ENCODE measurements around the gene NXPE2. TPM values are rescaled to one million over a fixed set of nuclear protein-coding genes. Genes with fewer than 3 reads are reported as not detected.

Gene NXPE2
- total and polyA plus RNA-seq, 9 donors, result 0.10 to 1.5 (median 0.52) TPM

DNA sequence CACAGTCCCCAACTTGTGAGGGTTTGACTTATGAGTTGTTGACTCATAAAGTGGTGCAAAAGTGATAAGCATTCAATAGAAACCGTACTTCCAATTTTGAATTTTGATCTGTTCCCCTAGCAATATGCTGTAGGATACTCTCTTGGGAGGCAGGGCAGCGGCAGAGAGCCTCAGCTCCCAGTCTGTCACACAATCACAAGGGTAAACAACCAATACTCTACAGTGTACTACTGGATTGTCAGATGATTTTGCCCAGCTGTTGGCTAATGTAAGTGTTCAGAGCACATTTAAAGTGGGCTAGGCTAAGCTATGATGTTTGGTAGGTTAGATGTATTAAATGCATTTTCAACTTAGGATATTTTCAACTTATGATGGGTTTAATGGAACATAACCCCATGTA is 13.7 kb upstream of the NXPE2 start:
- Histone ChIP-seq H3K27me3 (no peaks in the 10 kb centered on the region), H3K4me1 (ENCODE audit: insufficient read depth) (no peaks in the 10 kb centered on the region), H3K36me3 (no peaks in the 10 kb centered on the region), H3K4me3 (no peak overlapping the region), H3K9me3 (no peaks in the 10 kb centered on the region), H3K27ac (no peak overlapping the region)
- intact Hi-C loops (cut with DNase I), result no loop called here
- no peak for TF ChIP-seq POLR2A (IDR thresholded peaks at IDR 0.05)
- TF ChIP-seq, protein P1, sequence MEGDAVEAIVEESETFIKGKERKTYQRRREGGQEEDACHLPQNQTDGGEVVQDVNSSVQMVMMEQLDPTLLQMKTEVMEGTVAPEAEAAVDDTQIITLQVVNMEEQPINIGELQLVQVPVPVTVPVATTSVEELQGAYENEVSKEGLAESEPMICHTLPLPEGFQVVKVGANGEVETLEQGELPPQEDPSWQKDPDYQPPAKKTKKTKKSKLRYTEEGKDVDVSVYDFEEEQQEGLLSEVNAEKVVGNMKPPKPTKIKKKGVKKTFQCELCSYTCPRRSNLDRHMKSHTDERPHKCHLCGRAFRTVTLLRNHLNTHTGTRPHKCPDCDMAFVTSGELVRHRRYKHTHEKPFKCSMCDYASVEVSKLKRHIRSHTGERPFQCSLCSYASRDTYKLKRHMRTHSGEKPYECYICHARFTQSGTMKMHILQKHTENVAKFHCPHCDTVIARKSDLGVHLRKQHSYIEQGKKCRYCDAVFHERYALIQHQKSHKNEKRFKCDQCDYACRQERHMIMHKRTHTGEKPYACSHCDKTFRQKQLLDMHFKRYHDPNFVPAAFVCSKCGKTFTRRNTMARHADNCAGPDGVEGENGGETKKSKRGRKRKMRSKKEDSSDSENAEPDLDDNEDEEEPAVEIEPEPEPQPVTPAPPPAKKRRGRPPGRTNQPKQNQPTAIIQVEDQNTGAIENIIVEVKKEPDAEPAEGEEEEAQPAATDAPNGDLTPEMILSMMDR (IDR thresholded peaks at IDR 0.05), result no peak
- no peak for TF ChIP-seq EP300 (IDR thresholded peaks at IDR 0.05)
- DNase-seq, result no peak
- 44 to 71% (median 59%) methylated on average over 2 of the region's 2 CpGs for WGBS, 3 donors

DNA sequence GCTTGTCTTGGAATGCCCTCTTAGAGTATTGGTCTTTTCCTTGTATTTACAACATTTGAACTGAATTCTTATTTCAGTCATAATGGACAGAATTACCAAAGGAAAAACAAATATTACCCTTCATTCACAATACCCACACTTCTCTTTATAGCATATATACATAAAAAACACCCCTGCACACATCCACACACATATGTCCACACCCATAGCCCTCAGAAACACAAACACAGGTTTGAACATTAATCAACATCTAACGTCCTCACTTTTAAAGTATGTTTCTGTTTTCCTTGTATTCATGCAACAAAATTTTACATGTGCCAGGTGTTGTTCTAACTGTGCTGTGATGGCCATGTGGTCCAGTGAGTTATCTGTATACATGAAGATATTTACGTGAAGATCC is 11.6 kb upstream of the NXPE2 start:
- Histone ChIP-seq H3K4me3 (no peak overlapping the region), H3K27ac (no peak overlapping the region), H3K4me1 (ENCODE audit: insufficient read depth) (no peaks in the 10 kb centered on the region), H3K36me3 (no peaks in the 10 kb centered on the region), H3K9me3 (no peaks in the 10 kb centered on the region), H3K27me3 (no peaks in the 10 kb centered on the region)
- intact Hi-C loops (cut with DNase I), result no loop called here
- 64 to 76% (median 73%) methylated on average over 2 of the region's 2 CpGs for WGBS, 3 donors
- DNase-seq, result no peak
- TF ChIP-seq, protein P1 (IDR thresholded peaks at IDR 0.05), result no peak
- no peak for TF ChIP-seq POLR2A (IDR thresholded peaks at IDR 0.05)
- no peak for TF ChIP-seq EP300 (IDR thresholded peaks at IDR 0.05)

DNA sequence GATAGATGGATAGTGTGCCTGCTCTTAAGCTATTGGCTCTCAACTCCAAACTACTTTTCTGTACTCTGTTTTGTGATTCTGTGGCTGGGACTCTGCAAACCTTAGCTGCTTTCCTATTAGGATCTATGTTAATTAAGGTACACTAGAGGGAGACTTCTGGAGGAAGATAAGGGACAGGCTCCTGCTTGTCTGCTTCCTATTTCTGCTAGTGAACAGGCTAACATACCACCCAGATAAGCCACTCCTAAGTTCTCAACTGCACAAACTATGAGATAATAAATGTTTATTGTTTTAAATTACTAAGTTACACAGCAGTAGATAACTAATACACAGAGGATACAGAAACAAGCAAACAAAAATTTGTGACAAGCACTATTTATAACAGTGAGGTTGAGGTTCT is 10.2 kb upstream of the NXPE2 start:
- TF ChIP-seq, protein P1 (IDR thresholded peaks at IDR 0.05), result no peak
- TF ChIP-seq POLR2A (IDR thresholded peaks at IDR 0.05) (no peak), EP300 (IDR thresholded peaks at IDR 0.05) (no peak)
- DNase-seq, result no peak
- H3K9me3 ChIP-seq, result no peaks in the 10 kb centered on the region
- H3K4me1 ChIP-seq (ENCODE audit: insufficient read depth), result no peaks in the 10 kb centered on the region
- no peak overlapping the region for H3K27ac ChIP-seq
- H3K27me3 ChIP-seq, result no peaks in the 10 kb centered on the region
- no peaks in the 10 kb centered on the region for H3K36me3 ChIP-seq
- intact Hi-C loops (cut with DNase I), result no loop called here
- H3K4me3 ChIP-seq, result no peak overlapping the region

DNA sequence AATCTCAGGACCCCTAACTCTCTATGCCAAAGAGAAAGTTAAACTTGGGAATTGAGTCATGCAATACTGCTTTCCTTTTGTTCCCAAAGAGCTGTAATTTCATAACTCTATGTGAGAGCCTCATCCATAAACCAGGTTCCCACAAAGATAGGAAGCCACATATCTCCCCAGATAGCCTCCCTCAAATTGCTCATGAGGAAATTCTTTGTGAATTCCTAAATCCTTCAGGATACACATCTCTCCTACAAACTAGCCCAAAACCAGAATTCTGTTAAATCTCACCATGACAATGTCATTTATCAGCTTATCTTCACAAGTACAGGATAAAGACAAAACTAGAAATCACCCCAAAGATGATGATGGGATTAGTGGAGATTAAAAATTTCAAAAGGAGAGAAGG is 4.7 kb upstream of the NXPE2 start:
- intact Hi-C loops (cut with DNase I), result no loop called here

More for the DNA sequence above, 4.7 kb upstream of the NXPE2 start:
- TF ChIP-seq, protein P1 (IDR thresholded peaks at IDR 0.05), result no peak
- no peak for TF ChIP-seq EP300 (IDR thresholded peaks at IDR 0.05)
- no peaks in the 10 kb centered on the region for H3K27me3 ChIP-seq
- no peaks in the 10 kb centered on the region for H3K36me3 ChIP-seq
- H3K9me3 ChIP-seq, result no peaks in the 10 kb centered on the region
- H3K4me3 ChIP-seq, result no peak overlapping the region
- no peak overlapping the region for H3K27ac ChIP-seq
- no peak for DNase-seq
- no peaks in the 10 kb centered on the region for H3K4me1 ChIP-seq (ENCODE audit: insufficient read depth)

Data from ovary (tissue), 9 donors.